CD14-positive monocyte (primary cell): ENCODE data around the gene HTT-AS. TPM values are rescaled to one million over a fixed set of nuclear protein-coding genes. Genes with fewer than 3 reads are reported as not detected.
A peak's percentile ranks its signal among the peaks of the same experiment; 100 is the strongest.

Experiments used
- DNase-seq, 3 donors: peaks; one replicate each; pipeline ENCODE4 v3.0.0-alpha.2; 2011 to 2022
- H2AFZ ChIP-seq: 2 replicates; pipeline ENCODE4 v1.6.0; 2012; ENCODE audit warnings: mild to moderate bottlenecking, low read depth, low read length, inconsistent platforms; ENCODE audit not compliant: insufficient read depth, poor library complexity, severe bottlenecking
- H3K27ac ChIP-seq, 2 donors: 1 replicate in 1 of 2; 2 replicates in 1 of 2; pipeline ENCODE4 v1.5.1; 2012 to 2013; ENCODE audit warnings: low read length in 2 of 2, control low read depth in 1 of 2, inconsistent platforms in 1 of 2, low read depth in 1 of 2, mild to moderate bottlenecking in 1 of 2
- H3K27me3 ChIP-seq, 2 donors: one replicate each; pipeline versions ENCODE4 v1.6.0 to v1.6.1; 2011 to 2013; ENCODE audit warnings: low read length in 2 of 2; ENCODE audit not compliant: control insufficient read depth in 2 of 2, insufficient read depth in 2 of 2
- H3K36me3 ChIP-seq, 2 donors: replicated peaks in 1 of 2; 1 replicate in 1 of 2; 2 replicates in 1 of 2; pipeline versions ENCODE4 v1.5.1 to v1.6.1; 2012 to 2013; ENCODE audit warnings: low read length in 2 of 2, control low read depth in 1 of 2, inconsistent platforms in 1 of 2, mild to moderate bottlenecking in 1 of 2; ENCODE audit not compliant: insufficient read depth in 2 of 2, control insufficient read depth in 1 of 2
- H3K4me1 ChIP-seq, 2 donors: 1 replicate in 1 of 2; 2 replicates in 1 of 2; pipeline versions ENCODE4 v1.5.1 to v1.6.1; 2012 to 2013; ENCODE audit warnings: low read length in 2 of 2, control low read depth in 1 of 2, inconsistent platforms in 1 of 2, mild to moderate bottlenecking in 1 of 2, moderate library complexity in 1 of 2; ENCODE audit not compliant: insufficient read depth in 2 of 2, control insufficient read depth in 1 of 2
- H3K4me2 ChIP-seq: replicated peaks from 2 replicates; pipeline ENCODE3; 2012; ENCODE audit warnings: low read length, moderate library complexity, mild to moderate bottlenecking; ENCODE audit not compliant: poor library complexity, severe bottlenecking; ENCODE audit errors: extremely low read depth
- H3K4me3 ChIP-seq, 3 experiments: fragments of 200-600 bp in 1 of 3; sonication (generic) in 1 of 3; replicated peaks in 1 of 3; 1 replicate in 2 of 3; 2 replicates in 1 of 3; pipeline ENCODE4 v1.5.1; 2011 to 2013; ENCODE audit warnings: low read length in 3 of 3, mild to moderate bottlenecking in 3 of 3, control low read depth in 2 of 3, low read depth in 2 of 3, inconsistent platforms in 1 of 3, moderate library complexity in 1 of 3
- H3K79me2 ChIP-seq: 2 replicates; pipeline ENCODE4 v1.6.0; 2012; ENCODE audit warnings: mild to moderate bottlenecking, control low read depth, inconsistent platforms, low read length, moderate library complexity; ENCODE audit not compliant: insufficient read depth
- H3K9ac ChIP-seq: 2 replicates; pipeline ENCODE4 v1.6.0; 2017; ENCODE audit warnings: low read length, mild to moderate bottlenecking; ENCODE audit not compliant: insufficient read depth, poor library complexity, severe bottlenecking
- H3K9me3 ChIP-seq, 2 donors: replicated peaks in 1 of 2; 1 replicate in 1 of 2; 2 replicates in 1 of 2; pipeline versions ENCODE4 v1.5.1 to v1.6.1; 2012 to 2013; ENCODE audit warnings: low read length in 2 of 2, control low read depth in 1 of 2; ENCODE audit not compliant: control insufficient read depth in 1 of 2, insufficient read depth in 1 of 2
- H4K20me1 ChIP-seq: 2 replicates; pipeline ENCODE4 v1.6.0; 2012; ENCODE audit warnings: mild to moderate bottlenecking, low read length, control low read depth, moderate library complexity; ENCODE audit not compliant: insufficient read depth
- H3K27ac Mint-ChIP-seq, 7 donors: one replicate each; pipeline ENCODE4 v1.8.0; 2020; ENCODE audit warnings: mild to moderate bottlenecking in 7 of 7, mixed read lengths in 7 of 7, moderate library complexity in 6 of 7, inconsistent platforms in 2 of 7
- H3K27me3 Mint-ChIP-seq, 3 donors: one replicate each; pipeline ENCODE4 v1.8.0; 2021 to 2022; ENCODE audit warnings: low read depth in 3 of 3, mild to moderate bottlenecking in 3 of 3, mixed read lengths in 3 of 3, moderate library complexity in 3 of 3, inconsistent platforms in 1 of 3
- H3K36me3 Mint-ChIP-seq, 2 donors: one replicate each; pipeline ENCODE4 v1.8.0; 2020; ENCODE audit warnings: mixed read lengths in 2 of 2, inconsistent platforms in 1 of 2, mild to moderate bottlenecking in 1 of 2
- H3K4me1 Mint-ChIP-seq: one replicate; pipeline ENCODE4 v1.8.0; 2020; ENCODE audit warnings: mild to moderate bottlenecking, mixed read lengths
- H3K4me3 Mint-ChIP-seq, 2 donors: one replicate each; pipeline ENCODE4 v1.8.0; 2020; ENCODE audit warnings: mild to moderate bottlenecking in 2 of 2, mixed read lengths in 2 of 2, moderate library complexity in 1 of 2
- H3K9me3 Mint-ChIP-seq, 7 donors: one replicate each; pipeline ENCODE4 v1.8.0; 2020 to 2022; ENCODE audit warnings: mixed read lengths in 7 of 7, mild to moderate bottlenecking in 6 of 7, moderate library complexity in 6 of 7, inconsistent platforms in 2 of 7
- CTCF ChIP-seq: fragments of 200-600 bp; IDR thresholded peaks from one replicate; pipeline ENCODE4 v1.8.0; 2022; ENCODE audit warnings: antibody characterized with exemption, mild to moderate bottlenecking
- WGBS: methylation state at CpG from one replicate; pipeline ENCODE4 v1.1.5; 2013; ENCODE audit warnings: missing lambda C conversion rate; ENCODE audit not compliant: insufficient coverage; 5-methylcytosine and 5-hydroxymethylcytosine counted together
- intact Hi-C, 2 donors: fragments of 100-400 bp; cut with micrococcal nuclease; formaldehyde crosslinking; loops; one replicate each; pipeline versions ENCODE4 v1.15.0 to v1.15.1; 2023
- polyA plus RNA-seq, 3 donors: library from polyadenylated mRNA; depleted of rRNA in 1 of 3; unstranded in 2 of 3; stranded (reverse) in 1 of 3; fragments of 300-500 nt in 2 of 3; fragments of >200 nt in 1 of 3; fragmentation: Illumina TruSeq in 2 of 3; gene quantifications; 1 replicate in 2 of 3; 2 replicates in 1 of 3; pipeline ENCODE4 v1.2.3, GENCODE V29; 2012 to 2021

HTT-AS gene
- polyA plus RNA-seq, 3 donors = not detected

GRCh38 chr4:3122081-3122563, 47.8 kb upstream of the HTT-AS start:
- Mint-ChIP-seq H3K27me3 (no peaks in the 10 kb centered on the region), H3K4me1 (no peaks in the 10 kb centered on the region), H3K36me3 (peaks cover 83 to 90% of the 10 kb centered on the region in 2 donors), H3K4me3 (no peak overlapping the region), H3K27ac (peak overlapping the region in 1 of 7 donors; percentile 45), H3K9me3 (no peaks in the 10 kb centered on the region)
- H3K27ac ChIP-seq = no peak overlapping the region
- H3K9ac ChIP-seq = no peak overlapping the region
- no peak overlapping the region for H3K4me3 ChIP-seq
- H4K20me1 ChIP-seq = peaks cover 5% of the 10 kb centered on the region
- H3K79me2 ChIP-seq = no peaks in the 10 kb centered on the region
- no peak for DNase-seq
- H3K36me3 ChIP-seq = peaks cover 90 to 98% of the 10 kb centered on the region in 2 donors
- no peak for TF ChIP-seq CTCF
- WGBS = 52% methylated on average over 5 of the region's 9 CpGs
- no peaks in the 10 kb centered on the region for H3K4me1 ChIP-seq
- no peak overlapping the region for H2AFZ ChIP-seq
- no peaks in the 10 kb centered on the region for H3K27me3 ChIP-seq
- no peak overlapping the region for H3K4me2 ChIP-seq
- intact Hi-C loops = no loop called here
- no peaks in the 10 kb centered on the region for H3K9me3 ChIP-seq

- H3K79me2 ChIP-seq = no peaks in the 10 kb centered on the region
- H2AFZ ChIP-seq = no peak overlapping the region
- no peak for TF ChIP-seq CTCF
- H4K20me1 ChIP-seq = peaks cover 5% of the 10 kb centered on the region
- intact Hi-C loops = no loop called here
- H3K4me2 ChIP-seq = no peak overlapping the region
- no peaks in the 10 kb centered on the region for H3K27me3 ChIP-seq
- H3K36me3 ChIP-seq = peaks cover 90 to 98% of the 10 kb centered on the region in 2 donors
- H3K4me1 Mint-ChIP-seq = no peaks in the 10 kb centered on the region
- H3K9me3 Mint-ChIP-seq = no peaks in the 10 kb centered on the region
- H3K9me3 ChIP-seq = no peaks in the 10 kb centered on the region
- H3K4me1 ChIP-seq = no peaks in the 10 kb centered on the region
- no peak overlapping the region for H3K4me3 Mint-ChIP-seq
- no peak overlapping the region for H3K27ac ChIP-seq
- H3K4me3 ChIP-seq = no peak overlapping the region
- no peaks in the 10 kb centered on the region for H3K27me3 Mint-ChIP-seq
- DNase-seq = no peak
- H3K36me3 Mint-ChIP-seq = peaks cover 81 to 90% of the 10 kb centered on the region in 2 donors
- no peak overlapping the region for H3K27ac Mint-ChIP-seq
- H3K9ac ChIP-seq = no peak overlapping the region
- WGBS = no CpG with 5 or more reads among the region's 2 CpGs
Observed at GRCh38 chr4:3121596-3121995, 47.3 kb upstream of the HTT-AS start.
